Osteoblast (primary cell): ENCODE results near the gene FNDC3B. TPM values are rescaled to one million over a fixed set of nuclear protein-coding genes. Genes with fewer than 3 reads are reported as not detected.
A peak's percentile ranks its signal among the peaks of the same experiment; 100 is the strongest.

ENCODE experiments used
- DNase-seq: peaks from one replicate; pipeline ENCODE4 v3.0.0; 2011; ENCODE audit warnings: low spot score, mixed read lengths; ENCODE audit not compliant: insufficient read length; ENCODE audit errors: missing footprints
- H2AFZ ChIP-seq: 2 replicates; pipeline ENCODE4 v1.6.0; 2011; ENCODE audit warnings: mild to moderate bottlenecking, low read length
- H3K27ac ChIP-seq: 2 replicates; pipeline ENCODE4 v1.5.1; 2011; ENCODE audit warnings: mild to moderate bottlenecking, low read depth, low read length, moderate library complexity
- H3K27me3 ChIP-seq: 2 replicates; pipeline ENCODE4 v1.6.0; 2012; ENCODE audit warnings: mild to moderate bottlenecking, control low read depth, inconsistent platforms, low read length, moderate library complexity; ENCODE audit not compliant: insufficient read depth
- H3K36me3 ChIP-seq: 2 replicates; pipeline ENCODE4 v1.5.1; 2011; ENCODE audit warnings: mild to moderate bottlenecking, low read length, control low read depth, moderate library complexity; ENCODE audit not compliant: insufficient read depth
- H3K4me1 ChIP-seq: 2 replicates; pipeline ENCODE4 v1.5.1; 2011; ENCODE audit warnings: mild to moderate bottlenecking, low read length, control low read depth, moderate library complexity; ENCODE audit not compliant: insufficient read depth
- H3K4me2 ChIP-seq: 2 replicates; pipeline ENCODE4 v1.6.0; 2011; ENCODE audit warnings: mild to moderate bottlenecking, low read length; ENCODE audit not compliant: insufficient read depth
- H3K4me3 ChIP-seq: fragments of 200-600 bp; sonication (generic); 3 replicates; pipeline ENCODE4 v1.5.1; 2012; ENCODE audit warnings: mild to moderate bottlenecking, low read length, inconsistent platforms; ENCODE audit not compliant: insufficient read depth
- H3K79me2 ChIP-seq: 2 replicates; pipeline ENCODE4 v1.6.0; 2012; ENCODE audit warnings: mild to moderate bottlenecking, low read length, control low read depth, inconsistent platforms; ENCODE audit not compliant: insufficient read depth
- H3K9me3 ChIP-seq: 2 replicates; pipeline ENCODE4 v1.5.1; 2011; ENCODE audit warnings: low read depth, low read length, control low read depth
- H4K20me1 ChIP-seq: 2 replicates; pipeline ENCODE4 v1.6.0; 2012; ENCODE audit warnings: mild to moderate bottlenecking, low read length, control low read depth; ENCODE audit not compliant: insufficient read depth
- CTCF ChIP-seq: IDR thresholded peaks from 2 replicates; pipeline ENCODE4 v1.5.1; 2011; ENCODE audit warnings: mild to moderate bottlenecking, low read depth, low read length, moderate library complexity; ENCODE audit errors: extremely low read depth
- total RNA-seq: library from RNA; depleted of rRNA; stranded (reverse); fragments of >200 nt; gene quantifications from 2 replicates; pipeline ENCODE4 v1.2.3, GENCODE V29; 2012

FNDC3B gene
- total RNA-seq, 1 donor, result 179 TPM

GRCh38 chr3:172442606-172443005 is 403.2 kb downstream of the FNDC3B start:
- DNase-seq, result no peak
- Histone ChIP-seq H3K36me3 (no peaks in the 10 kb centered on the region), H3K27me3 (peaks cover 44% of the 10 kb centered on the region)

DNA sequence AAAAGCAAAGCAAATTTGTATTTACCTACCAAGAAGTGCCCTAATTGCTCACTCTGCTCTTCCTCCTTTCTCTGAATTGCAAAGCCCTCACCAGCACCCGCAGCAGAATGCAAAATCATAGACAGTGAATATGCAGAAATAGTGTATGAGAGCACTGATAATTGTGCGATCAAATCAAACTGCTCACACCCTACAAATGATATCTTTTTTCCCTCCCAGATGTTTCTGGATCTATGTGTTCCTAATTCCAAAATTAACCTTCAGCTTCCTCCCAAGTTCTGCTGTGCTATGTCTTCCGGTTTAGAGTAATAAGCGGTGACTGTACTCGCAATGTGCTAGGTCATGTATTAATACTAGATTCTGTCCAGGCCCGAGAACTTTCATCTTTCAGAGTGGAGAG is 405.4 kb downstream of the FNDC3B start:
- no peak for DNase-seq
- no peaks in the 10 kb centered on the region for H4K20me1 ChIP-seq
- H2AFZ ChIP-seq, result no peak overlapping the region
- H3K27me3 ChIP-seq, result peaks cover 56% of the 10 kb centered on the region
- H3K4me2 ChIP-seq, result no peak overlapping the region
- no peak overlapping the region for H3K27ac ChIP-seq
- no peaks in the 10 kb centered on the region for H3K79me2 ChIP-seq
- H3K9me3 ChIP-seq, result no peaks in the 10 kb centered on the region
- no peaks in the 10 kb centered on the region for H3K36me3 ChIP-seq
- no peak for TF ChIP-seq CTCF
- no peaks in the 10 kb centered on the region for H3K4me1 ChIP-seq
- no peak overlapping the region for H3K4me3 ChIP-seq

More at GRCh38 chr3:172442606-172443005, 403.2 kb downstream of the FNDC3B start:
- Histone ChIP-seq H3K9me3 (no peaks in the 10 kb centered on the region), H3K79me2 (no peaks in the 10 kb centered on the region), H3K4me3 (no peak overlapping the region), H2AFZ (no peak overlapping the region), H3K4me1 (no peaks in the 10 kb centered on the region), H3K4me2 (no peak overlapping the region), H4K20me1 (no peaks in the 10 kb centered on the region), H3K27ac (no peak overlapping the region)
- no peak for TF ChIP-seq CTCF

DNA sequence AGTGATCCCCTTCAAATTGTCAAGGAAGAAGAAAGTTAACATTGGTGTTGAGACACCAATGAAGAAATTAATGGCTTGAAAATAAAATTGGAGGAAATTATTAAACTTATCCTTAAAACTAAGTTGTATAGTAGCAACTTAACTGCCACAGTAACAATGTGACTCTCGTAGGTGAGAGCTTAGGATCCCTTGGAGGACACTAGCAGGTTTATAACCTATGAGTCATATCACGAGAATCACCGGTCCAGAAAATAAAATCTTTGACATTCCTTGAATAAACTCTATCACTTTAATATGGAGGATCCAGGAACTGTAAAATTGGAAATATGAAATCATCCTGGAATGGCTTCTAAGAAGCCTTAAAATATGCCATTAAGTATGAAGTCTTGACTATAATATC is 406.8 kb downstream of the FNDC3B start:
- no peak for DNase-seq
- Histone ChIP-seq H3K4me1 (no peaks in the 10 kb centered on the region), H4K20me1 (no peaks in the 10 kb centered on the region), H3K27ac (no peak overlapping the region), H3K4me2 (no peak overlapping the region), H3K36me3 (no peaks in the 10 kb centered on the region), H2AFZ (no peak overlapping the region), H3K4me3 (no peak overlapping the region), H3K9me3 (no peaks in the 10 kb centered on the region), H3K79me2 (no peaks in the 10 kb centered on the region), H3K27me3 (peaks cover 64% of the 10 kb centered on the region)
- TF ChIP-seq CTCF, result no peak

GRCh38 chr3:172447611-172448579 is 408.5 kb downstream of the FNDC3B start, which contains the start of gene GHSR:
GHSR (minus strand) TSS chr3:172448456; CDS start chr3:172448413, 43 bp downstream.
- Histone ChIP-seq H3K27me3 (peaks cover 71% of the 10 kb centered on the region), H3K4me2 (no peak within 1 kb of the TSS), H3K79me2 (no peaks in the 10 kb centered on the region), H3K4me1 (no peaks in the 10 kb centered on the region), H3K4me3 (no peak within 1 kb of the TSS), H2AFZ (no peak within 1 kb of the TSS), H3K9me3 (no peaks in the 10 kb centered on the region), H3K27ac (no peak within 1 kb of the TSS), H4K20me1 (no peaks in the 10 kb centered on the region), H3K36me3 (no peaks in the 10 kb centered on the region)
- no peak for TF ChIP-seq CTCF
- peak; percentile 31 for DNase-seq
